ENCODE data around the gene PLCG1. TPM values are rescaled to one million over a fixed set of nuclear protein-coding genes. Genes with fewer than 3 reads are reported as not detected.
A peak's percentile ranks its signal among the peaks of the same experiment; 100 is the strongest.

The PLCG1 gene
- total RNA-seq, 1 experiment from 2014 or later, result 64.1 TPM

GRCh38 chr20:41173161-41173721, 35.9 kb downstream of the PLCG1 start:
- no TSS peak for BruUV-seq (replicated peaks)
- no peak overlapping the region for H3K4me2 ChIP-seq
- no peaks in the 10 kb centered on the region for H3K27me3 ChIP-seq (ENCODE audit: insufficient read depth, low read depth)
- H3K9me3 ChIP-seq (ENCODE audit: insufficient read depth, low read depth), result no peaks in the 10 kb centered on the region
- no peaks in the 10 kb centered on the region for H3F3A ChIP-seq (ENCODE audit: insufficient read depth, low read depth)
- no peak overlapping the region for H2AFZ ChIP-seq
- H3K79me2 ChIP-seq (ENCODE audit: low read depth), result no peaks in the 10 kb centered on the region
- H3K9me2 ChIP-seq (ENCODE audit: insufficient read depth), result no peaks in the 10 kb centered on the region
- no peaks in the 10 kb centered on the region for H4K20me1 ChIP-seq (ENCODE audit: insufficient read depth)
- intact Hi-C loops (cut with micrococcal nuclease; ENCODE audit: unreplicated experiment), result loop anchor here (1.0 to 10.0 kb wide), 5 partner anchors 59 to 232 kb away; partner anchors contain the start of gene LPIN3
- H3K36me3 ChIP-seq (ENCODE audit: low read depth), result 0 out of 2 replicates have a peak, but pooled peaks cover 6% of the 10 kb centered on the region
- H3K27ac ChIP-seq, result no peak overlapping the region
- no peak overlapping the region for H3K4me3 ChIP-seq
- POLR2A ChIA-PET (ENCODE audit: unreplicated experiment), result no interaction called here
- TF ChIP-seq EZH2 (IDR thresholded peaks at IDR 0.05; ENCODE audit: low read depth) (no peak), CTCF (conservative IDR thresholded peaks at IDR 0.05) (peak; percentile 98)
- peaks cover 11% of the 10 kb centered on the region for H3K4me1 ChIP-seq (replicated peaks; ENCODE audit: insufficient read depth)
- CTCF ChIA-PET, result interaction anchor here (0.6 to 2.3 kb wide), 5 partner anchors 38 to 171 kb away, joined by 4 to 57 read pairs (median 6); partner anchors contain the start of gene LPIN3
- peak; percentile 45 to 74 for DNase-seq

GRCh38 chr20:41173791-41174341, 36.5 kb downstream of the PLCG1 start:
- H3K4me2 ChIP-seq, result no peak overlapping the region
- no peaks in the 10 kb centered on the region for H3K9me2 ChIP-seq (ENCODE audit: insufficient read depth)
- TF ChIP-seq EZH2 (IDR thresholded peaks at IDR 0.05; ENCODE audit: low read depth) (no peak), CTCF (conservative IDR thresholded peaks at IDR 0.05) (no peak)
- H3K9me3 ChIP-seq (ENCODE audit: insufficient read depth, low read depth), result no peaks in the 10 kb centered on the region
- no peak overlapping the region for H3K27ac ChIP-seq
- CTCF ChIA-PET, result interaction anchor here (0.7 to 2.3 kb wide), 2 partner anchors 166 to 170 kb away, joined by 4 to 57 read pairs; partner anchors contain the start of gene LPIN3
- intact Hi-C loops (cut with micrococcal nuclease; ENCODE audit: unreplicated experiment), result loop anchor here (1.0 to 10.0 kb wide), 5 partner anchors 58 to 231 kb away; partner anchors contain the start of gene LPIN3
- POLR2A ChIA-PET (ENCODE audit: unreplicated experiment), result no interaction called here
- no peaks in the 10 kb centered on the region for H3F3A ChIP-seq (ENCODE audit: insufficient read depth, low read depth)
- no peak overlapping the region for H3K4me3 ChIP-seq
- no peaks in the 10 kb centered on the region for H3K79me2 ChIP-seq (ENCODE audit: low read depth)
- H2AFZ ChIP-seq, result no peak overlapping the region
- DNase-seq, result no peak
- H4K20me1 ChIP-seq (ENCODE audit: insufficient read depth), result no peaks in the 10 kb centered on the region
- no peaks in the 10 kb centered on the region for H3K27me3 ChIP-seq (ENCODE audit: insufficient read depth, low read depth)
- no TSS peak for BruUV-seq (replicated peaks)
- H3K4me1 ChIP-seq (replicated peaks; ENCODE audit: insufficient read depth), result peaks cover 11% of the 10 kb centered on the region
- 0 out of 2 replicates have a peak, but pooled peaks cover 6% of the 10 kb centered on the region for H3K36me3 ChIP-seq (ENCODE audit: low read depth)

- Histone ChIP-seq H3F3A (ENCODE audit: insufficient read depth, low read depth) (no peaks in the 10 kb centered on the region), H3K27me3 (ENCODE audit: insufficient read depth, low read depth) (no peaks in the 10 kb centered on the region), H3K4me2 (no peak overlapping the region), H3K79me2 (ENCODE audit: low read depth) (no peaks in the 10 kb centered on the region), H3K36me3 (ENCODE audit: low read depth) (0 out of 2 replicates have a peak, but pooled peaks cover 6% of the 10 kb centered on the region), H3K9me2 (ENCODE audit: insufficient read depth) (no peaks in the 10 kb centered on the region), H3K4me3 (no peak overlapping the region), H4K20me1 (ENCODE audit: insufficient read depth) (no peaks in the 10 kb centered on the region), H3K27ac (no peak overlapping the region), H2AFZ (no peak overlapping the region), H3K9me3 (ENCODE audit: insufficient read depth, low read depth) (no peaks in the 10 kb centered on the region), H3K4me1 (replicated peaks; ENCODE audit: insufficient read depth) (peaks cover 11% of the 10 kb centered on the region)
- no peak for DNase-seq
- no TSS peak for BruUV-seq (replicated peaks)
- intact Hi-C loops (cut with micrococcal nuclease; ENCODE audit: unreplicated experiment), result loop anchor here (10.0 kb wide), 1 partner anchor 230 kb away; no protein-coding TSS in a partner anchor
- ChIA-PET POLR2A (ENCODE audit: unreplicated experiment) (no interaction called here), CTCF (no interaction called here)
- TF ChIP-seq CTCF (conservative IDR thresholded peaks at IDR 0.05), result no peak
- TF ChIP-seq EZH2 (IDR thresholded peaks at IDR 0.05; ENCODE audit: low read depth), result no peak
These were observed 37.0 kb downstream of the PLCG1 start for GRCh38 chr20:41174373-41174772.
